IMR-90 (cell line): ENCODE results near the gene C1orf56. TPM values are rescaled to one million over a fixed set of nuclear protein-coding genes. Genes with fewer than 3 reads are reported as not detected.

ENCODE experiments used
- ATAC-seq: fragments of 200-7000 bp; cut with Tn5 transposase; 2 replicates; pipeline ENCODE4 v1.9.1; 2020; ENCODE audit warnings: low read depth, mild to moderate bottlenecking, moderate library complexity
- BruUV-seq: library from RNA; stranded (reverse); fragments of 400-500 nt; replicated peaks from 2 replicates; lab custom pipeline; 2021; lab: Mats Ljungman, UMichigan
- CTCF ChIA-PET: fragments of 300-600 bp; formaldehyde crosslinking; extraction: SDS; loops from one replicate; lab custom pipeline; 2021; ENCODE audit warnings: antibody characterized with exemption; lab: Yijun Ruan, JAX
- POLR2A ChIA-PET: fragments of 300-600 bp; sonication (Branson Sonifier 250); formaldehyde crosslinking; loops from one replicate; lab custom pipeline; 2022; ENCODE audit warnings: antibody characterized with exemption; ENCODE audit not compliant: unreplicated experiment; lab: Charles Lee
- DNase-seq: peaks from one replicate; pipeline ENCODE4 v3.0.0; 2013
- H2AFZ ChIP-seq: replicated peaks from 2 replicates; pipeline ENCODE3; 2013; ENCODE audit warnings: low read length, mild to moderate bottlenecking; ENCODE audit not compliant: poor library complexity
- H2AK5ac ChIP-seq: 2 replicates; pipeline ENCODE4 v1.6.1; 2013; ENCODE audit warnings: low read depth, low read length, inconsistent platforms
- H2AK9ac ChIP-seq: replicated peaks from 2 replicates; pipeline ENCODE3; 2013; ENCODE audit warnings: mild to moderate bottlenecking, low read depth, low read length, moderate library complexity; ENCODE audit not compliant: poor library complexity
- H2BK120ac ChIP-seq: 2 replicates; pipeline ENCODE4 v1.6.1; 2013; ENCODE audit warnings: low read depth, low read length, inconsistent platforms
- H2BK15ac ChIP-seq: 3 replicates; pipeline ENCODE4 v1.6.1; 2013; ENCODE audit warnings: low read depth, low read length, inconsistent platforms
- H2BK20ac ChIP-seq: 2 replicates; pipeline ENCODE4 v1.6.1; 2013; ENCODE audit warnings: low read depth, mild to moderate bottlenecking, inconsistent platforms, low read length, moderate library complexity
- H2BK5ac ChIP-seq: 2 replicates; pipeline ENCODE4 v1.6.1; 2013; ENCODE audit warnings: mild to moderate bottlenecking, low read depth, low read length, inconsistent platforms; ENCODE audit not compliant: poor library complexity, severe bottlenecking
- H3K14ac ChIP-seq: replicated peaks from 2 replicates; pipeline ENCODE4 v1.6.1; 2013; ENCODE audit warnings: low read depth, low read length, inconsistent platforms
- H3K18ac ChIP-seq: 2 replicates; pipeline ENCODE4 v1.6.1; 2013; ENCODE audit warnings: low read depth, low read length, control low read depth
- H3K23ac ChIP-seq: 2 replicates; pipeline ENCODE4 v1.6.1; 2013; ENCODE audit warnings: low read depth, low read length, inconsistent platforms
- H3K27ac ChIP-seq: 2 replicates; pipeline ENCODE4 v1.5.1; 2013; ENCODE audit warnings: mild to moderate bottlenecking, control low read depth, low read length; ENCODE audit not compliant: insufficient read depth
- H3K27me3 ChIP-seq: 2 replicates; pipeline ENCODE4 v1.6.1; 2013; ENCODE audit warnings: low read length; ENCODE audit not compliant: control insufficient read depth, insufficient read depth
- H3K36me3 ChIP-seq: 2 replicates; pipeline ENCODE4 v1.6.1; 2013; ENCODE audit warnings: low read length, mixed read lengths; ENCODE audit not compliant: control insufficient read depth, insufficient read depth
- H3K4ac ChIP-seq: 2 replicates; pipeline ENCODE4 v1.6.1; 2013; ENCODE audit warnings: low read depth, low read length, inconsistent platforms
- H3K4me1 ChIP-seq: 2 replicates; pipeline ENCODE4 v1.6.1; 2013; ENCODE audit warnings: low read length, mixed read lengths; ENCODE audit not compliant: control insufficient read depth, insufficient read depth
- H3K4me2 ChIP-seq: 2 replicates; pipeline ENCODE4 v1.6.1; 2013; ENCODE audit warnings: low read depth, mild to moderate bottlenecking, control low read depth, low read length, moderate library complexity
- H3K4me3 ChIP-seq: 2 replicates; pipeline ENCODE4 v1.5.1; 2013; ENCODE audit warnings: low read depth, mild to moderate bottlenecking, control low read depth, low read length, moderate library complexity; ENCODE audit not compliant: insufficient read depth
- H3K56ac ChIP-seq: 2 replicates; pipeline ENCODE4 v1.6.1; 2013; ENCODE audit warnings: low read length, inconsistent platforms; ENCODE audit not compliant: insufficient read depth; ENCODE audit errors: extremely low read depth
- H3K79me1 ChIP-seq, 2 experiments: 2 replicates each; pipeline ENCODE4 v1.6.1; 2013; ENCODE audit warnings: low read length in 2 of 2, inconsistent platforms in 1 of 2, low read depth in 1 of 2
- H3K9ac ChIP-seq: 2 replicates; pipeline ENCODE4 v1.6.1; 2013; ENCODE audit warnings: low read depth, low read length, control low read depth
- H3K9me1 ChIP-seq: 2 replicates; pipeline ENCODE4 v1.6.1; 2013; ENCODE audit warnings: low read length, inconsistent platforms; ENCODE audit not compliant: insufficient read depth
- H3K9me3 ChIP-seq: 2 replicates; pipeline ENCODE4 v1.6.1; 2013; ENCODE audit warnings: low read length; ENCODE audit not compliant: control insufficient read depth, insufficient read depth
- H4K20me1 ChIP-seq: 2 replicates; pipeline ENCODE4 v1.6.1; 2013; ENCODE audit warnings: low read length, inconsistent platforms; ENCODE audit not compliant: insufficient read depth
- H4K5ac ChIP-seq: 2 replicates; pipeline ENCODE4 v1.6.1; 2013; ENCODE audit warnings: mild to moderate bottlenecking, low read depth, low read length, control low read depth
- H4K8ac ChIP-seq, 2 experiments: 2 replicates each; pipeline ENCODE4 v1.6.1; 2013; ENCODE audit warnings: low read depth in 2 of 2, low read length in 2 of 2, control low read depth in 1 of 2, inconsistent platforms in 1 of 2
- H4K91ac ChIP-seq: 2 replicates; pipeline ENCODE4 v1.6.1; 2013; ENCODE audit warnings: low read depth, low read length, inconsistent platforms; ENCODE audit not compliant: insufficient read depth
- BHLHE40 ChIP-seq: fragments of 150-350 bp; IDR thresholded peaks from 2 replicates; pipeline ENCODE4 v1.6.1; 2016; ENCODE audit warnings: mild to moderate bottlenecking, low read depth, low read length
- ELK1 ChIP-seq: fragments of 150-350 bp; IDR thresholded peaks from 2 replicates; pipeline ENCODE4 v1.6.1; 2016; ENCODE audit warnings: low read depth, mild to moderate bottlenecking, low read length, moderate library complexity, borderline replicate concordance
- FOS ChIP-seq: fragments of 150-350 bp; IDR thresholded peaks from 2 replicates; pipeline ENCODE4 v1.6.1; 2016; ENCODE audit warnings: low read depth, low read length
- MAFK ChIP-seq: IDR thresholded peaks from 2 replicates; pipeline ENCODE4 v1.6.1; 2012; ENCODE audit warnings: low read depth, low read length, improper control_type of control experiment
- MXI1 ChIP-seq: IDR thresholded peaks from 2 replicates; pipeline ENCODE4 v1.6.1; 2012; ENCODE audit warnings: low read depth, mild to moderate bottlenecking, low read length, moderate library complexity, borderline replicate concordance
- NFE2L2 ChIP-seq: fragments of 150-350 bp; IDR thresholded peaks from 2 replicates; pipeline ENCODE4 v1.6.1; 2016; ENCODE audit warnings: low read depth, mild to moderate bottlenecking, low read length
- POLR2A ChIP-seq: IDR thresholded peaks from 2 replicates; pipeline ENCODE4 v1.6.1; 2012; ENCODE audit warnings: mild to moderate bottlenecking, low read depth, low read length
- RCOR1 ChIP-seq: IDR thresholded peaks from 2 replicates; pipeline ENCODE4 v1.6.1; 2012; ENCODE audit warnings: mild to moderate bottlenecking, low read length, improper control_type of control experiment; ENCODE audit not compliant: insufficient replicate concordance
- RFX5 ChIP-seq: IDR thresholded peaks from 2 replicates; pipeline ENCODE4 v1.8.0; 2012; ENCODE audit warnings: low read depth, mild to moderate bottlenecking, low read length, moderate library complexity
- SMC3 ChIP-seq: fragments of 150-350 bp; IDR thresholded peaks from 2 replicates; pipeline ENCODE4 v1.6.1; 2016; ENCODE audit warnings: low read depth, mild to moderate bottlenecking, antibody characterized with exemption, low read length, moderate library complexity
- USF2 ChIP-seq: fragments of 150-350 bp; IDR thresholded peaks from 2 replicates; pipeline ENCODE4 v1.6.1; 2017; ENCODE audit warnings: mild to moderate bottlenecking, antibody characterized with exemption, low read length, low read depth
- WGBS, 2 experiments: methylation state at CpG; one replicate each; pipeline versions ENCODE4 v1.1.5 to v1.1.7; 2013; ENCODE audit warnings: missing lambda C conversion rate in 2 of 2; ENCODE audit not compliant: insufficient read length in 1 of 2; ENCODE audit errors: extremely low coverage in 2 of 2; 5-methylcytosine and 5-hydroxymethylcytosine counted together
- dilution Hi-C: fragments of 300-500 bp; cut with HindIII; formaldehyde crosslinking; loops from one replicate; pipeline ENCODE4 v1.14.3; 2018; ENCODE audit warnings: low sequenced_read_pairs; ENCODE audit not compliant: unreplicated experiment
- in situ Hi-C: fragments of 300-500 bp; cut with MboI; formaldehyde crosslinking; loops from 3 replicates; pipeline ENCODE4 v1.14.3; 2019; ENCODE audit warnings: low sequenced_read_pairs, inconsistent platforms, mixed read lengths
- intact Hi-C: fragments of 100-400 bp; cut with micrococcal nuclease; formaldehyde crosslinking; loops from 2 replicates; pipeline ENCODE4 v1.10.0; 2022
- polyA plus RNA-seq, 3 experiments: library from polyadenylated mRNA; depleted of rRNA; stranded (reverse); fragments of >200 nt; gene quantifications; 2 replicates each; pipeline ENCODE4 v1.2.3, GENCODE V29; 2012; ENCODE audit warnings: low replicate concordance in 1 of 3
- total RNA-seq: library from RNA; depleted of rRNA; stranded (reverse); fragments of >200 nt; gene quantifications from 2 replicates; pipeline ENCODE4 v1.2.3, GENCODE V29; 2012

C1orf56 gene
- total and polyA plus RNA-seq, 2 of the 4 experiments (the other 2 are of a cell fraction): 0.54 to 1.2 TPM

- Histone ChIP-seq H4K91ac (no peak overlapping the region), H4K5ac (no peak overlapping the region), H3K4ac (no peak overlapping the region), H3K9ac (no peak overlapping the region), H2AK9ac (no peak overlapping the region), H3K14ac (no peak overlapping the region), H4K20me1 (no peaks in the 10 kb centered on the region), H3K56ac (no peak overlapping the region), H3K9me3 (no peaks in the 10 kb centered on the region), H3K27ac (no peak overlapping the region), H3K36me3 (peaks cover 29% of the 10 kb centered on the region), H3K4me2 (no peak overlapping the region), H3K18ac (no peak overlapping the region), H3K23ac (no peak overlapping the region), H4K8ac (no peak overlapping the region), H2BK120ac (no peak overlapping the region), H3K4me3 (no peak overlapping the region), H2BK15ac (no peak overlapping the region), H2AK5ac (no peak overlapping the region), H3K4me1 (peaks cover 9% of the 10 kb centered on the region), H3K27me3 (no peaks in the 10 kb centered on the region), H3K9me1 (peaks cover 13% of the 10 kb centered on the region), H2AFZ (no peak overlapping the region), H3K79me1 (peaks cover 7 to 12% of the 10 kb centered on the region in 2 experiments), H2BK20ac (no peak overlapping the region), H2BK5ac (no peak overlapping the region)
- intact Hi-C loops: loop anchor here (10.0 kb wide), 1 partner anchor 437 kb away; no protein-coding TSS in a partner anchor
- no peak for TF ChIP-seq RCOR1
- TF ChIP-seq MAFK: no peak
- TF ChIP-seq POLR2A: no peak
- no peak for TF ChIP-seq NFE2L2
- no peak for TF ChIP-seq ELK1
- TF ChIP-seq MXI1: no peak
- no peak for TF ChIP-seq BHLHE40
- no peak for TF ChIP-seq FOS
- no peak for TF ChIP-seq RFX5
- no peak for TF ChIP-seq SMC3
- no peak for TF ChIP-seq USF2
- no TSS peak for BruUV-seq
- ChIA-PET CTCF (no interaction called here), POLR2A (no interaction called here)
- WGBS, 2 experiments: 67% methylated on average over 1 of the region's 3 CpGs; no CpG with 5 or more reads in 1 of the 2 experiments
- no peak for DNase-seq
- no peak for ATAC-seq
- dilution Hi-C loops: no loop called here
- in situ Hi-C loops: no loop called here
Observed at GRCh38 chr1:151002051-151002450, 45.5 kb upstream of the C1orf56 start.
